M059J (cell line): ENCODE data around the gene GEMIN8. TPM values are rescaled to one million over a fixed set of nuclear protein-coding genes. Genes with fewer than 3 reads are reported as not detected.

Experiments
- DNase-seq: peaks from one replicate; pipeline ENCODE4 v3.0.0-alpha.2; 2012; ENCODE audit warnings: low read depth
- total RNA-seq: library from RNA; depleted of rRNA; stranded (reverse); fragments of >200 nt; shearing (Covaris generic); gene quantifications from 2 replicates; pipeline ENCODE4 v1.2.3, GENCODE V29; 2014

The GEMIN8 gene
- total RNA-seq, 1 experiment from 2014 or later, result 13.8 TPM

DNA sequence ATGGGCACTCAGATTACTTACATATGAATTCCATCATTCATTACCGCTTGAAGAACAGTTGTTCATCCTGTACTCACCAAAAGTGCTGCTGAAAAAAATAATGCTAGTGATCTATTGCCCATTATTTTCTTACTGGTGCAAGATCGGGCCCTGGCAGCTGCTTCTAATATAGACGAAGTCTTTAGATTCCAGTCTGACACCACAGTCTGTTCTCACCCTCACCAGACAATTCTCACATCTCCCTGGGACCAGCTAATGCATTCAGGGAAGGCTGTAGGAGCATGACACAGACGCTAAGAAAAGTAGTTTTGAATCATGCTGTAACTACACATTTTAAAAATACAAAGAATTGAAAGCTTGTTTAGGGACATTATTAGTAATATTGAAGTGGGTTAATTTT is 13.8 kb downstream of the GEMIN8 start:
- no peak for DNase-seq

- no peak for DNase-seq
These were observed 14.4 kb downstream of the GEMIN8 start for GRCh38 chrX:14015294-14015693.

GRCh38 chrX:14014526-14014925 is 15.2 kb downstream of the GEMIN8 start:
- no peak for DNase-seq

DNA sequence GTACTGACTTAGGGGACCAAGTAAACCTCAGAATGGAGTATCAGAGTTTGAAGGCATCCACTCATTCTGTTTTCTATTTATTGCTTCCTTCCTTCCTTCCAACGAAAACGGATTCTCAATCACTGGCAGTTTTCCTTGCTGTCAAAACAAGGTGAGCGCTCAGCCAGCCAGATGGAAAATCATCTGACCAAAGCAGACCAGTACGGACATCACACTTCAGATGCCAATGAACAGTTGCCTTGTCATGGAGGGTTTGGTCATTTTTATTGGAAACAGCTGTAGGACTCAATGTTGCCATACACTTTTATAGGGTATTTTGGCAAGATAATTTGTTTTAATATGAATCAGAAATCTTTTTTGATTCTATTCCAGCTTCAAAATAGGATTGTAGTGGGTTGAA is 16.6 kb downstream of the GEMIN8 start:
- no peak for DNase-seq

GRCh38 chrX:14010566-14010965 is 19.1 kb downstream of the GEMIN8 start:
- no peak for DNase-seq

- no peak for DNase-seq
These were observed 23.2 kb downstream of the GEMIN8 start for GRCh38 chrX:14006540-14006939.

GRCh38 chrX:14003876-14004425 is 25.7 kb downstream of the GEMIN8 start:
- no peak for DNase-seq

- no peak for DNase-seq
These were observed 26.7 kb downstream of the GEMIN8 start for GRCh38 chrX:14003028-14003427.

GRCh38 chrX:13996650-13997049 is 33.0 kb downstream of the GEMIN8 start:
- no peak for DNase-seq

GRCh38 chrX:13994536-13995080 is 35.1 kb downstream of the GEMIN8 start:
- no peak for DNase-seq

- DNase-seq, result no peak
These were observed 35.6 kb downstream of the GEMIN8 start for GRCh38 chrX:13994104-13994503.

DNA sequence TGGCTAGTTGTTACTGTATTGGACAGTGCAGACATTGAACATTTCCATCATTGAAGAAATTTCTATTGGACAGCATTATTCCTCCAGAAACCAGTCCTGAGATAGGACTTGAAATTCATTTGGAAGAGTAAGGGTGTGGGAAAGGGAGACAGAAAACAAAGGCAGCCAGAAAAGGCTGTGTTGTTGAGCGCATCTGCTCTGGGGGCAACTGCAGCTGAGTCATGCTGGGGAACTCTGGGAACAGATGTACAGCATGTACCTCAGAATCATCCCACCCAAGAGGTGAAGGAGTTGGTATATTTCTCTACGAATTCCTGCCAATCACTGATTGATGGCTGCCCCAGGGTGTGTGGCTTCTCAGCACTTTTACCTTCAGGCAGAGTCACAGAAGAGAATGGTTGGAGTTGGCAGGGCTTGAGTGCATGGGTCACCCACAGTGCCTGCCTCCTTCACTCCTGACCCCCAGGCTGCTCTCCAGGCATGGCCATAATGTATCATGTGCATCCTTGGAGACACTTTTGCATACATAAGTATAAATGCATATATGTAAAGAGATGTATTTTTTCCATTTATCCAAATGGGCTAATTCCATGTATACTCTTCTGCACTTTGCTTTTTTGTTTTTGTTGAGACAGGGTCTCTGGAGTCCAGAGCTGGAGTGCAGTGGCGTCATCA is 39.4 kb downstream of the GEMIN8 start:
- no peak for DNase-seq

GRCh38 chrX:13985697-13986435 is 43.8 kb downstream of the GEMIN8 start:
- no peak for DNase-seq

DNA sequence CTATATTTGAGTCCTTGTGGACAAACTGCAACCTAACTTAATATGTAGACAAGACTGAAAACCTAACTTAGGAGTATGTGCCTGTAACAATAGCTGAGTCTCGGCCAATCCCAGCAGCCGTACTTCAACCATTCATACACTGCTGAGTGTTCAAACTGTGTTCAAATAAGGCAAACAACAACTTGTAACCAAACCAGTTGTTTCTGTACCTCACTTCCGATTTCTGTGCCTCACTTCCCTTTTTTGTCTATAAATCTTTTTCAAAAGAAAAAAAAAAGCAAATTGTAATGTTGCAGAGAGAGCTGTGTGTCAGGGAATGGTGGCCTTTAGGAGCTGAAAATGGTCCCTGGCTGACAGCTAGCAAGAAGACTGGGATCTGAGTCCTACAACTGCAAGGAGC is 46.0 kb downstream of the GEMIN8 start:
- no peak for DNase-seq

- no peak for DNase-seq
These were observed 61.5 kb downstream of the GEMIN8 start for GRCh38 chrX:13968198-13968597.

DNA sequence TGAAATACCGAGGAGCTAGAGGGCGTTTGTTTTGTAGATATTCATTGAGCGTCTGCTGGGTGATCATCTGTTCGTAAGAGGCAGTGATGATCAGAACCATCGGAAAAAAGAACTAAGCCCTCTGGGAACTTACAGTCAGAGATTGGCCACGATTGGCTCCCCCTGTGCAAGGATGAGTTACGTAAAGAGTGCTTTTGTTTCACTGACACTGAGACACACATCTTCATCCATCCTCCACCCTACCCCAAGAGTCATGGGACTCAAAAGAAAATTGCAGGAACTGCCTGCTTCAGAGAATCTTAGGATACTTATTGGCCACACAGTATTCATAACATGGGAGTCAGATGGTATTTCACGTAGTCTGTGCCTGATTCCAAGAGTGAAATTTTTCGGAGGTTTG is 62.1 kb downstream of the GEMIN8 start:
- no peak for DNase-seq

DNA sequence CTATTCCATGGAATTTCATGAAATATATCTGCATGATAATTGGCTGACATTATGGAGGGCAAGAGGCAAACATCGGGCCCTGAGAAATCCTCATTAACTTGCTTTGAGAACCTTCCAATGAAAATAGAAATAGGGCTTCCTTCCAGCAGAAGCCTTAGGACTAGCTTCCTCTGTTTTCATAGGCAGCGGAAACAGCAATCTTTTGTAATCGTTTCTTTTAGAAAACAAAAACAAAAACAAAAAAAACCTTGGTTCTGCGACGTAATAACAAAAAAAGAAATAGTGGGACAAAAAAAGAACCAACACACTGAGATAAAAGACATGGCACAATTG is 62.9 kb downstream of the GEMIN8 start:
- no peak for DNase-seq

- DNase-seq, result no peak
These were observed 63.5 kb downstream of the GEMIN8 start for GRCh38 chrX:13966071-13966792.

- no peak for DNase-seq
These were observed 64.2 kb downstream of the GEMIN8 start for GRCh38 chrX:13965531-13965930.

- no peak for DNase-seq
These were observed 72.7 kb downstream of the GEMIN8 start for GRCh38 chrX:13956998-13957397.
